Peyer's patch (tissue), 4 donors: ENCODE measurements around the gene UAP1. TPM values are rescaled to one million over a fixed set of nuclear protein-coding genes. Genes with fewer than 3 reads are reported as not detected.

ENCODE experiments used
- DNase-seq, 3 donors: peaks; one replicate each; pipeline ENCODE4 v3.0.0-alpha.2; 2017 to 2019
- H3K27ac ChIP-seq, 4 donors: fragments of 200-600 bp; sonication (generic); one replicate each; pipeline ENCODE4 v1.5.1; 2016 to 2019
- H3K27me3 ChIP-seq, 2 donors: fragments of 200-600 bp; sonication (generic); one replicate each; pipeline ENCODE4 v1.5.1; 2019
- H3K36me3 ChIP-seq, 3 donors: fragments of 200-600 bp; sonication (generic); one replicate each; pipeline ENCODE4 v1.5.1; 2016 to 2019
- H3K4me1 ChIP-seq, 4 donors: fragments of 200-600 bp; sonication (generic); one replicate each; pipeline ENCODE4 v1.5.1; 2016 to 2019
- H3K4me3 ChIP-seq, 4 donors: fragments of 200-600 bp; sonication (generic); 1 replicate in 3 of 4; 2 replicates in 1 of 4; pipeline ENCODE4 v1.5.1; 2016 to 2019; ENCODE audit warnings: mild to moderate bottlenecking in 1 of 4
- H3K9me3 ChIP-seq, 4 donors: fragments of 200-600 bp; sonication (generic); one replicate each; pipeline ENCODE4 v1.5.1; 2016 to 2019; ENCODE audit warnings: mild to moderate bottlenecking in 1 of 4
- CTCF ChIP-seq, 6 experiments: fragments of 450-650 bp in 4 of 6; fragments of 200-600 bp in 2 of 6; sonication (generic) in 1 of 6; IDR thresholded peaks; one replicate each; pipeline ENCODE4 v1.5.1; 2017 to 2019; ENCODE audit warnings: antibody characterized with exemption in 6 of 6, mild to moderate bottlenecking in 3 of 6, moderate library complexity in 1 of 6
- POLR2A ChIP-seq, 2 donors: fragments of 450-650 bp; IDR thresholded peaks; one replicate each; pipeline ENCODE4 v1.5.1; 2017; ENCODE audit warnings: antibody characterized with exemption in 2 of 2, mild to moderate bottlenecking in 2 of 2, moderate library complexity in 2 of 2
- total RNA-seq, 4 donors: library from RNA; depleted of rRNA; stranded (reverse); fragments of >200 nt; gene quantifications; one replicate each; pipeline ENCODE4 v1.1.0, GENCODE V29; 2016

UAP1 gene
- total RNA-seq, 4 donors from 2014 or later: 101 to 131 (median 122) TPM

GRCh38 chr1:162632698-162633080 is 71.2 kb downstream of the UAP1 start:
- Histone ChIP-seq H3K27me3 (no peaks in the 10 kb centered on the region), H3K9me3 (no peaks in the 10 kb centered on the region), H3K36me3 (no peaks in the 10 kb centered on the region), H3K27ac (peak overlapping the region; percentile 34 to 84 (median 56)), H3K4me1 (no peaks in the 10 kb centered on the region), H3K4me3 (peak overlapping the region in 3 of 4 donors; percentile 21 to 47 (median 27))
- no peak for DNase-seq
- no peak for TF ChIP-seq CTCF (IDR thresholded peaks at IDR 0.05)
- no peak for TF ChIP-seq POLR2A (IDR thresholded peaks at IDR 0.05)

GRCh38 chr1:162633081-162633762 is 71.7 kb downstream of the UAP1 start:
- TF ChIP-seq CTCF (IDR thresholded peaks at IDR 0.05): no peak
- TF ChIP-seq POLR2A (IDR thresholded peaks at IDR 0.05): no peak
- Histone ChIP-seq H3K27me3 (no peaks in the 10 kb centered on the region), H3K4me1 (no peaks in the 10 kb centered on the region), H3K27ac (peak overlapping the region; percentile 34 to 84 (median 56)), H3K9me3 (no peaks in the 10 kb centered on the region), H3K4me3 (peak overlapping the region; percentile 2 to 47 (median 24)), H3K36me3 (no peaks in the 10 kb centered on the region)
- DNase-seq: no peak

GRCh38 chr1:162635418-162635817 is 73.9 kb downstream of the UAP1 start:
- Histone ChIP-seq H3K9me3 (no peaks in the 10 kb centered on the region), H3K27ac (peak overlapping the region in 2 of 4 donors; percentile 8 to 46), H3K36me3 (no peaks in the 10 kb centered on the region), H3K4me3 (no peak overlapping the region), H3K27me3 (no peaks in the 10 kb centered on the region), H3K4me1 (no peaks in the 10 kb centered on the region)
- TF ChIP-seq POLR2A (IDR thresholded peaks at IDR 0.05) (no peak), CTCF (IDR thresholded peaks at IDR 0.05) (no peak)
- DNase-seq: no peak

GRCh38 chr1:162639718-162640117 is 78.2 kb downstream of the UAP1 start:
- no peaks in the 10 kb centered on the region for H3K27me3 ChIP-seq
- no peak for DNase-seq
- no peaks in the 10 kb centered on the region for H3K4me1 ChIP-seq
- TF ChIP-seq CTCF (IDR thresholded peaks at IDR 0.05) (no peak), POLR2A (IDR thresholded peaks at IDR 0.05) (no peak)
- no peaks in the 10 kb centered on the region for H3K9me3 ChIP-seq
- H3K27ac ChIP-seq: no peak overlapping the region
- no peak overlapping the region for H3K4me3 ChIP-seq
- H3K36me3 ChIP-seq: no peaks in the 10 kb centered on the region

GRCh38 chr1:162641114-162641513 is 79.6 kb downstream of the UAP1 start:
- TF ChIP-seq CTCF (IDR thresholded peaks at IDR 0.05) (no peak), POLR2A (IDR thresholded peaks at IDR 0.05) (no peak)
- Histone ChIP-seq H3K27ac (no peak overlapping the region), H3K4me1 (no peaks in the 10 kb centered on the region), H3K9me3 (no peaks in the 10 kb centered on the region), H3K27me3 (no peaks in the 10 kb centered on the region), H3K4me3 (no peak overlapping the region), H3K36me3 (no peaks in the 10 kb centered on the region)
- no peak for DNase-seq

- TF ChIP-seq POLR2A (IDR thresholded peaks at IDR 0.05) (no peak), CTCF (IDR thresholded peaks at IDR 0.05) (no peak)
- no peaks in the 10 kb centered on the region for H3K4me1 ChIP-seq
Measured at GRCh38 chr1:162644986-162645314, 83.4 kb downstream of the UAP1 start.

More at GRCh38 chr1:162644986-162645314, 83.4 kb downstream of the UAP1 start:
- DNase-seq: no peak
- no peak overlapping the region for H3K27ac ChIP-seq
- no peak overlapping the region for H3K4me3 ChIP-seq
- H3K36me3 ChIP-seq: no peaks in the 10 kb centered on the region
- H3K27me3 ChIP-seq: no peaks in the 10 kb centered on the region
- no peaks in the 10 kb centered on the region for H3K9me3 ChIP-seq
